RWPE1 (cell line): ENCODE results near the gene PTPRE.

Experiments
- CTCF ChIA-PET: fragments of 350-600 bp; sonication (Branson Sonifier 250); formaldehyde crosslinking; extraction: SDS; loops from one replicate; lab custom pipeline; 2021; lab: Yijun Ruan, JAX
- POLR2A ChIA-PET: fragments of 400-600 bp; formaldehyde crosslinking; extraction: SDS; loops from one replicate; lab custom pipeline; 2020; ENCODE audit warnings: antibody characterized with exemption; ENCODE audit not compliant: low non-redundant PET; lab: Yijun Ruan, JAX
- DNase-seq: peaks from one replicate; pipeline ENCODE4 v3.0.0; 2012; ENCODE audit warnings: low spot score
- H3K27ac ChIP-seq: fragments of 450-650 bp; 2 replicates; pipeline ENCODE4 v1.5.1; 2017
- TF ChIP-seq, protein P1 (sequence below): fragments of 450-650 bp; conservative IDR thresholded peaks from 2 replicates; pipeline ENCODE4 v1.5.1; 2017; ENCODE audit warnings: low read depth, mild to moderate bottlenecking

PTPRE gene

DNA sequence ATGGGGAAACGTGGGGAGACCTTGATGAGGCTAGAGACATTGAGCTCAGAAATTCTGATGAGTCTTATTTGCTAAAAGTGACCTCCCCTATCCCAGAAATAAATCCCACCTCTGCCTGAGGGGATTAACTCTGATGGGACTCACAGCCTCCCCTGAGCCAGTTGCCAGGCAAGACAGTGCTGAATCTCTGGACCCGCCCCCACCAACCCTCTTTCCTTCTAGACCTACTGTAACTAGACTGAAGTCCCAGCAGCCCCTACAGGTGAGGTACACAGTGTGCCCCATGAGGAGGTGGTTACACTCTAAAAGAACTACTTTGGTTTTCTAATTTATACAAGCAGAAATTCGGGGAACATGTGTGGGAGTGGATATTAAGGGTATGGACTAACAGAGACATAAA is 42.9 kb downstream of the PTPRE start:
- no peak for DNase-seq
- CTCF ChIA-PET = no interaction called here
- no peak overlapping the region for H3K27ac ChIP-seq
- POLR2A ChIA-PET = no interaction called here
- TF ChIP-seq, protein P1, sequence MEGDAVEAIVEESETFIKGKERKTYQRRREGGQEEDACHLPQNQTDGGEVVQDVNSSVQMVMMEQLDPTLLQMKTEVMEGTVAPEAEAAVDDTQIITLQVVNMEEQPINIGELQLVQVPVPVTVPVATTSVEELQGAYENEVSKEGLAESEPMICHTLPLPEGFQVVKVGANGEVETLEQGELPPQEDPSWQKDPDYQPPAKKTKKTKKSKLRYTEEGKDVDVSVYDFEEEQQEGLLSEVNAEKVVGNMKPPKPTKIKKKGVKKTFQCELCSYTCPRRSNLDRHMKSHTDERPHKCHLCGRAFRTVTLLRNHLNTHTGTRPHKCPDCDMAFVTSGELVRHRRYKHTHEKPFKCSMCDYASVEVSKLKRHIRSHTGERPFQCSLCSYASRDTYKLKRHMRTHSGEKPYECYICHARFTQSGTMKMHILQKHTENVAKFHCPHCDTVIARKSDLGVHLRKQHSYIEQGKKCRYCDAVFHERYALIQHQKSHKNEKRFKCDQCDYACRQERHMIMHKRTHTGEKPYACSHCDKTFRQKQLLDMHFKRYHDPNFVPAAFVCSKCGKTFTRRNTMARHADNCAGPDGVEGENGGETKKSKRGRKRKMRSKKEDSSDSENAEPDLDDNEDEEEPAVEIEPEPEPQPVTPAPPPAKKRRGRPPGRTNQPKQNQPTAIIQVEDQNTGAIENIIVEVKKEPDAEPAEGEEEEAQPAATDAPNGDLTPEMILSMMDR = no peak

DNA sequence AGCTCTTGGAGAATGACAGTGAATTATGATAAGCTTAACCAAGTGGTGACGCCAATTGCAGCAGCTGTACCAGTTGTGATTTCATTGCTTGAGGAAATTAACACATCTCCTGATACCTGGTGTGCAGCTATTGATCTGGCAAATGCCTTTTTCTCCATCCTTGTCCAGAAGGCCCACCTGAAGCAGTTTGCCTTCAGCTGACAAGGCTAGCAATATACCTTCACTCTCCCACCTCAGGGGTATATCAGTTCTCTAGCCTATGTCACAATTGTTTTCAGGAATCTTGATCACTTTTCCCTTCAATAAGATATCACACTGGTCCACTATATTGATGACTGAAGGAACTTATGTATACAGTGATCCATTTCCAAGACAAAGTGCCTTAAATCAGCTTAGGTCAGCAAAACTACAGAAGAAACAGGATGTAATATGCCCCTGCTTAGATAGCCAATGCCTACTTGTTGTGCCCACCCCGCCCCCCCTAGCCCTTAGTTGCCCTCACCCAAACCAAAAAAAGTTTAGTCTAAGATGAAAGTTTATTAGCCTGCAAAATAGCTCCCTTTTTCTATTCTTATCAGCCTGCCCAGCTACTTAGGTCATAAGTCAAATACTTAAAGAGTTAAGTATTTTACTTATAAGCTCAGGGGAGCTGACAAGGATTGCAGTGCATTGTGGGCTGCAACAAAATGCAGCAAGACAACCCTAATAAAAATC is 45.1 kb downstream of the PTPRE start:
- ChIA-PET POLR2A (no interaction called here), CTCF (no interaction called here)
- H3K27ac ChIP-seq = no peak overlapping the region
- no peak for DNase-seq
- TF ChIP-seq, protein P1 = no peak

- H3K27ac ChIP-seq = no peak overlapping the region
- no peak for DNase-seq
- ChIA-PET POLR2A (no interaction called here), CTCF (no interaction called here)
- TF ChIP-seq, protein P1 = no peak
These were observed 45.6 kb downstream of the PTPRE start for GRCh38 chr10:127952575-127952869.

DNA sequence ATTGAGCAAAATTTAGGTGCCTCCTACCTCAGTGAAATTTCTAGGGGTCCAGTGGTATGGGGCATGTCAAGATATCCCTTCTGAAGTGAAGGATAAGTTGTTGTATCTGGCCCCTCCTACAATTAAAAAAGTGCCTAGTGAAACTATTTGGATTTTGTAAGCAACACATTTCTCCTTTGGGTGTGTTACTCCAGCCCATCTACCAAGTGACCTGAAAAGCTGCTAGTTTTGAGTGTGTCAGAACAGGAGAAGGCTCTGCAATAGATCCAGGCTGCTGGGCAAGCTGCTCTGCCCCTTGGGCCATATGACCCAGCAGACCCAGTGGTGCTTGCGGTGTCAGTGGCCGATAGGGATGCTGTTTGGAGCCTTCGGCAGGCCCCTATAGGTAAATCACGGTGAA is 46.0 kb downstream of the PTPRE start:
- TF ChIP-seq, protein P1 = no peak
- CTCF ChIA-PET = no interaction called here
- POLR2A ChIA-PET = no interaction called here
- no peak overlapping the region for H3K27ac ChIP-seq
- DNase-seq = no peak

DNA sequence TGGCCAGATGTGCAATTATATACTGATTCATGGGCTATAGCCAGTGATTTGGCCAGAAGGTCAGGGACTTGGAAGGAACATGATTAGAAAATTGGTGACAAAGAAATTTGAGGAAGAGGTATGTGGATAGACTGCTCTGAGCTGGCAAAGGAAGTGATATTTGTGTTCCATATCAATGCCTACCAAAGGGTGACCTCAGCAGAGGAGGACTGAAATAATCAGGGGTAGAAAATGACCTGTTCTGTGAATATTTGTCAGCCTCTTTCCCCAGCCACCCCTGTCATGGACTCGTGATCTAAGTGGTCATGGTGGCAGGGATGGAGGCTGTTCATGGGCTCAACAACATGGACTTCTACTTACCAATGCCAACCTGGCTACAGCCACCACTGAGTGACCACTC is 47.0 kb downstream of the PTPRE start:
- CTCF ChIA-PET = no interaction called here
- no peak overlapping the region for H3K27ac ChIP-seq
- DNase-seq = no peak
- TF ChIP-seq, protein P1 = no peak
- POLR2A ChIA-PET = no interaction called here

DNA sequence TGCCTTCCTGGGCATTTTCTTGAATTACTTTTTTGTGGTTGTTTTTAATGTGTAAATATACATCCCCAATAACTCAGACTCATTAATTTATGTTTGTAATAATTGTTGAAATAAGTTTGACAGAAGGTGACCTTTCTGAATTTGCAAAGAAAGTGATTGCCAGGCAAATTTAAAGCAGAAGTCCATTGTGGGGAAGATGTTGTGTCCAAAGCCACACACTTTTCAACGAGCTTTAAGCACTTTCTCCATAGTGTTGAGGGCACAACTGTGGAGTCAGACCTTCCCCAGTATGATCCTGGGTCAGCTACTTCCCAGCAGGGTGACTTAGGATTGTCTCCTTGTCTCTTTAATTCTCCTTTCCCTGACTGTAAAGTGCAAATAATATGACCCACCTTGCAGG is 52.5 kb downstream of the PTPRE start:
- H3K27ac ChIP-seq = no peak overlapping the region
- POLR2A ChIA-PET = no interaction called here
- CTCF ChIA-PET = interaction anchor here (1.8 kb wide), 1 partner anchor 52 kb away, joined by 9 read pairs; no protein-coding TSS in a partner anchor
- DNase-seq = no peak
- TF ChIP-seq, protein P1 = no peak
